ENCODE results near the gene GDF15.

DNA sequence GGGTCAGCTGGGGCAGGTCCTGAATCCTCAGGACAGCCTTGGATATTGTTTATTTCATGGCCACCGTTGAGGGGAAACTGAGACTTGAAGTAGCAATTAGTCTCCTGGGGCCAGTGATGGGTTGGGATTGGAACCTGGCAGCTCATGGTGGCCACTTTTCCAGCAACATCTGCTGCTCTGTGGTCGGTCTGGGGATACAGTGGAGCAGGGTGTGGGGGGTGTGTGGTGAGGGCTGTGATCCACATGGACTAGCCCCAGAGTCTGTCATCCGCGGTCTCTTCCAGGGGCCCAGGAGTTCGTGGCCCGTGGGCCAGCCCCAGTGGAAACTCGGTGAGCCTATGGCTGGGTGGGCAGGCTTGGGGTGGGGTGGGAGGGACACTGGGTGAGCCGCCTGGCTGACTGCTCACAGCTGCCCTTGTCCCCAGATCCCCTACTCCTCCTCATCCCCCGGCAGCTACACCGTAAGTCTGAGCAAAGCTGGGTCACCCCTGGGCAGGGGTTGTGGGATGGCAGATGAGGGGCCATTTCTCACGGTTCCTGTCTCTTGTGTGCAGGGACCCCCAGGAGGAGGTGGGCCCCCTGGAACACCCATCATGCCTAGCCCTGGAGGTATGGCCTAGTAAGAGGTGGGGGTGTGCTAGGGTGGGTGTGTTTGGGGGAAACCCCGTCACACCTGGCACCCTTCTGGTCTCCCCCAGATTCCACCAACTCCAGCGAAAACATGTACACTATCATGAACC, 46.5 kb downstream of the GDF15 start:
- TF ChIP-seq, protein P1, sequence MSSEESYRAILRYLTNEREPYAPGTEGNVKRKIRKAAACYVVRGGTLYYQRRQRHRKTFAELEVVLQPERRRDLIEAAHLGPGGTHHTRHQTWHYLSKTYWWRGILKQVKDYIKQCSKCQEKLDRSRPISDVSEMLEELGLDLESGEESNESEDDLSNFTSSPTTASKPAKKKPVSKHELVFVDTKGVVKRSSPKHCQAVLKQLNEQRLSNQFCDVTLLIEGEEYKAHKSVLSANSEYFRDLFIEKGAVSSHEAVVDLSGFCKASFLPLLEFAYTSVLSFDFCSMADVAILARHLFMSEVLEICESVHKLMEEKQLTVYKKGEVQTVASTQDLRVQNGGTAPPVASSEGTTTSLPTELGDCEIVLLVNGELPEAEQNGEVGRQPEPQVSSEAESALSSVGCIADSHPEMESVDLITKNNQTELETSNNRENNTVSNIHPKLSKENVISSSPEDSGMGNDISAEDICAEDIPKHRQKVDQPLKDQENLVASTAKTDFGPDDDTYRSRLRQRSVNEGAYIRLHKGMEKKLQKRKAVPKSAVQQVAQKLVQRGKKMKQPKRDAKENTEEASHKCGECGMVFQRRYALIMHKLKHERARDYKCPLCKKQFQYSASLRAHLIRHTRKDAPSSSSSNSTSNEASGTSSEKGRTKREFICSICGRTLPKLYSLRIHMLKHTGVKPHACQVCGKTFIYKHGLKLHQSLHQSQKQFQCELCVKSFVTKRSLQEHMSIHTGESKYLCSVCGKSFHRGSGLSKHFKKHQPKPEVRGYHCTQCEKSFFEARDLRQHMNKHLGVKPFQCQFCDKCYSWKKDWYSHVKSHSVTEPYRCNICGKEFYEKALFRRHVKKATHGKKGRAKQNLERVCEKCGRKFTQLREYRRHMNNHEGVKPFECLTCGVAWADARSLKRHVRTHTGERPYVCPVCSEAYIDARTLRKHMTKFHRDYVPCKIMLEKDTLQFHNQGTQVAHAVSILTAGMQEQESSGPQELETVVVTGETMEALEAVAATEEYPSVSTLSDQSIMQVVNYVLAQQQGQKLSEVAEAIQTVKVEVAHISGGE (tag by site-specific recombination; conservative IDR thresholded peaks at IDR 0.05; ENCODE audit: low read depth), result no peak
- TF ChIP-seq, protein P2, sequence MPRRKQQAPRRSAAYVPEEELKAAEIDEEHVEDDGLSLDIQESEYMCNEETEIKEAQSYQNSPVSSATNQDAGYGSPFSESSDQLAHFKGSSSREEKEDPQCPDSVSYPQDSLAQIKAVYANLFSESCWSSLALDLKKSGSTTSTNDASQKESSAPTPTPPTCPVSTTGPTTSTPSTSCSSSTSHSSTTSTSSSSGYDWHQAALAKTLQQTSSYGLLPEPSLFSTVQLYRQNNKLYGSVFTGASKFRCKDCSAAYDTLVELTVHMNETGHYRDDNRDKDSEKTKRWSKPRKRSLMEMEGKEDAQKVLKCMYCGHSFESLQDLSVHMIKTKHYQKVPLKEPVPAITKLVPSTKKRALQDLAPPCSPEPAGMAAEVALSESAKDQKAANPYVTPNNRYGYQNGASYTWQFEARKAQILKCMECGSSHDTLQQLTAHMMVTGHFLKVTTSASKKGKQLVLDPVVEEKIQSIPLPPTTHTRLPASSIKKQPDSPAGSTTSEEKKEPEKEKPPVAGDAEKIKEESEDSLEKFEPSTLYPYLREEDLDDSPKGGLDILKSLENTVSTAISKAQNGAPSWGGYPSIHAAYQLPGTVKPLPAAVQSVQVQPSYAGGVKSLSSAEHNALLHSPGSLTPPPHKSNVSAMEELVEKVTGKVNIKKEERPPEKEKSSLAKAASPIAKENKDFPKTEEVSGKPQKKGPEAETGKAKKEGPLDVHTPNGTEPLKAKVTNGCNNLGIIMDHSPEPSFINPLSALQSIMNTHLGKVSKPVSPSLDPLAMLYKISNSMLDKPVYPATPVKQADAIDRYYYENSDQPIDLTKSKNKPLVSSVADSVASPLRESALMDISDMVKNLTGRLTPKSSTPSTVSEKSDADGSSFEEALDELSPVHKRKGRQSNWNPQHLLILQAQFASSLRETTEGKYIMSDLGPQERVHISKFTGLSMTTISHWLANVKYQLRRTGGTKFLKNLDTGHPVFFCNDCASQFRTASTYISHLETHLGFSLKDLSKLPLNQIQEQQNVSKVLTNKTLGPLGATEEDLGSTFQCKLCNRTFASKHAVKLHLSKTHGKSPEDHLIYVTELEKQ (tag by site-specific recombination; IDR thresholded peaks at IDR 0.05; ENCODE audit: borderline replicate concordance), result no peak
- TF ChIP-seq CTCF (tag by site-specific recombination; IDR thresholded peaks at IDR 0.05) (no peak), ZNF292 (tag by site-specific recombination; IDR thresholded peaks at IDR 0.05; ENCODE audit: borderline replicate concordance, low read depth) (no peak), PRDM10 (tag by site-specific recombination; IDR thresholded peaks at IDR 0.05) (no peak), ZNF830 (tag by site-specific recombination; IDR thresholded peaks at IDR 0.05; ENCODE audit: low read depth) (no peak), ZNF426 (tag by site-specific recombination; IDR thresholded peaks at IDR 0.05) (no peak), SETDB1 (IDR thresholded peaks at IDR 0.05; ENCODE audit: insufficient read length, low read length) (no peak), ZNF580 (tag by site-specific recombination; IDR thresholded peaks at IDR 0.05) (no peak), ZNF626 (tag by site-specific recombination; IDR thresholded peaks at IDR 0.05) (no peak), ZNF24 (tag by site-specific recombination; IDR thresholded peaks at IDR 0.05) (no peak), OSR2 (tag by site-specific recombination; IDR thresholded peaks at IDR 0.05) (no peak), PATZ1 (tag by site-specific recombination; IDR thresholded peaks at IDR 0.05) (no peak), KLF10 (tag by site-specific recombination; IDR thresholded peaks at IDR 0.05) (no peak)
